ENCODE data around the gene KNSTRN. TPM values are rescaled to one million over a fixed set of nuclear protein-coding genes. Genes with fewer than 3 reads are reported as not detected.

Gene KNSTRN
- total RNA-seq, 1 experiment from 2014 or later, result 44.5 TPM

DNA sequence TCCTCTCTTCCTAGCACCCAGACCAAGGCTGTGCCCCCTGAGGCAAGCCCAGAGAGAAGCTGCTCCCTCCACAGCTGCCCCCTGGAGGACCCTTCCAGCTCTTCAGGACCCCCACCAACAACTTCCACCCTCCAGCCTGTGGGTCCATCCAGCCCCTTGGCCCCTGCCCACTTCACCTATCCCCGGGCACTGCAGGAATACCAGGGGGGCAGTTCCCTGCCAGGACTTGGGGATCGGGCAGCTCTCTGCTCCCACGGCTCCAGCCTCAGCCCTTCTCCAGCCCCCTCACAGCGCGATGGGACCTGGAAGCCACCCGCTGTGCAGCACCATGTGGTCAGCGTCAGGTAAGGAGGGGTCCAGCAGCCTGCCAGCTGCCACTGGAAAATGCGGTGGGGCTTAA is 18.9 kb upstream of the KNSTRN start:
- intact Hi-C loops (cut with micrococcal nuclease; ENCODE audit: unreplicated experiment), result no loop called here
- no peak overlapping the region for H3K27ac Mint-ChIP-seq (ENCODE audit: unreplicated experiment)
- no peak overlapping the region for H3K4me3 Mint-ChIP-seq (ENCODE audit: low read depth, unreplicated experiment)
- peaks cover 5% of the 10 kb centered on the region for H3K36me3 Mint-ChIP-seq (ENCODE audit: insufficient read depth, unreplicated experiment)
- TF ChIP-seq, protein P1, sequence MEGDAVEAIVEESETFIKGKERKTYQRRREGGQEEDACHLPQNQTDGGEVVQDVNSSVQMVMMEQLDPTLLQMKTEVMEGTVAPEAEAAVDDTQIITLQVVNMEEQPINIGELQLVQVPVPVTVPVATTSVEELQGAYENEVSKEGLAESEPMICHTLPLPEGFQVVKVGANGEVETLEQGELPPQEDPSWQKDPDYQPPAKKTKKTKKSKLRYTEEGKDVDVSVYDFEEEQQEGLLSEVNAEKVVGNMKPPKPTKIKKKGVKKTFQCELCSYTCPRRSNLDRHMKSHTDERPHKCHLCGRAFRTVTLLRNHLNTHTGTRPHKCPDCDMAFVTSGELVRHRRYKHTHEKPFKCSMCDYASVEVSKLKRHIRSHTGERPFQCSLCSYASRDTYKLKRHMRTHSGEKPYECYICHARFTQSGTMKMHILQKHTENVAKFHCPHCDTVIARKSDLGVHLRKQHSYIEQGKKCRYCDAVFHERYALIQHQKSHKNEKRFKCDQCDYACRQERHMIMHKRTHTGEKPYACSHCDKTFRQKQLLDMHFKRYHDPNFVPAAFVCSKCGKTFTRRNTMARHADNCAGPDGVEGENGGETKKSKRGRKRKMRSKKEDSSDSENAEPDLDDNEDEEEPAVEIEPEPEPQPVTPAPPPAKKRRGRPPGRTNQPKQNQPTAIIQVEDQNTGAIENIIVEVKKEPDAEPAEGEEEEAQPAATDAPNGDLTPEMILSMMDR (IDR thresholded peaks at IDR 0.05; ENCODE audit: unreplicated experiment), result no peak
- H3K4me1 Mint-ChIP-seq (ENCODE audit: low read depth, unreplicated experiment), result peaks cover 11% of the 10 kb centered on the region
- CTCF ChIA-PET, result no interaction called here
- no peak for DNase-seq
- no peaks in the 10 kb centered on the region for H3K27me3 Mint-ChIP-seq (ENCODE audit: unreplicated experiment)
- BruUV-seq (replicated peaks), result no TSS peak
- H3K9me3 Mint-ChIP-seq (ENCODE audit: low read depth, unreplicated experiment), result no peaks in the 10 kb centered on the region

DNA sequence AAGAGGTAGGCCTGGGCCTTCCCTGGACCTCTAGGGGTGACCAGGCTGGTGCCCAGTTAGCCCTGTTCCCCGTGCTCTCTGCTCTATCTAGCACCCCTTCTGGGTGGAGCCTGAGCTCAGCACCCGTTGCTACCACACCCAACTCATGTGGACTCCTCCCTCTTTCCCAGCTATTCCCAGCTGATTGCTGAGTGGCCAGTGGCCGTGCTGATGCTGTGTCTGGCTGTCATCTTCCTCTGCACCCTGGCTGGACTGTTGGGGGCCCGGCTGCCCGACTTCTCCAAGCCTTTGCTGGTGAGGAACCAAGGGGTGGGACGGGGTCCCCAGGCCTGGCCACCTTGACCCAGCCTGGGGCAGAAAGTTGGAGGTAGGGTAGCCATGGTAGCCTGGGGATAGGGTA is 18.3 kb upstream of the KNSTRN start:
- CTCF ChIA-PET, result no interaction called here
- Mint-ChIP-seq H3K27ac (ENCODE audit: unreplicated experiment) (no peak overlapping the region), H3K27me3 (ENCODE audit: unreplicated experiment) (no peaks in the 10 kb centered on the region), H3K4me1 (ENCODE audit: low read depth, unreplicated experiment) (peaks cover 11% of the 10 kb centered on the region), H3K4me3 (ENCODE audit: low read depth, unreplicated experiment) (no peak overlapping the region), H3K36me3 (ENCODE audit: insufficient read depth, unreplicated experiment) (peaks cover 5% of the 10 kb centered on the region), H3K9me3 (ENCODE audit: low read depth, unreplicated experiment) (no peaks in the 10 kb centered on the region)
- DNase-seq, result no peak
- TF ChIP-seq, protein P1 (IDR thresholded peaks at IDR 0.05; ENCODE audit: unreplicated experiment), result no peak
- intact Hi-C loops (cut with micrococcal nuclease; ENCODE audit: unreplicated experiment), result no loop called here
- BruUV-seq (replicated peaks), result no TSS peak

- intact Hi-C loops (cut with micrococcal nuclease; ENCODE audit: unreplicated experiment), result no loop called here
- Mint-ChIP-seq H3K36me3 (ENCODE audit: insufficient read depth, unreplicated experiment) (peaks cover 5% of the 10 kb centered on the region), H3K27me3 (ENCODE audit: unreplicated experiment) (no peaks in the 10 kb centered on the region), H3K27ac (ENCODE audit: unreplicated experiment) (no peak overlapping the region), H3K9me3 (ENCODE audit: low read depth, unreplicated experiment) (no peaks in the 10 kb centered on the region), H3K4me1 (ENCODE audit: low read depth, unreplicated experiment) (peaks cover 11% of the 10 kb centered on the region), H3K4me3 (ENCODE audit: low read depth, unreplicated experiment) (no peak overlapping the region)
- TF ChIP-seq, protein P1 (IDR thresholded peaks at IDR 0.05; ENCODE audit: unreplicated experiment), result no peak
- CTCF ChIA-PET, result no interaction called here
- DNase-seq, result no peak
- BruUV-seq (replicated peaks), result no TSS peak
Measured at GRCh38 chr15:40365016-40365415, 17.5 kb upstream of the KNSTRN start.

DNA sequence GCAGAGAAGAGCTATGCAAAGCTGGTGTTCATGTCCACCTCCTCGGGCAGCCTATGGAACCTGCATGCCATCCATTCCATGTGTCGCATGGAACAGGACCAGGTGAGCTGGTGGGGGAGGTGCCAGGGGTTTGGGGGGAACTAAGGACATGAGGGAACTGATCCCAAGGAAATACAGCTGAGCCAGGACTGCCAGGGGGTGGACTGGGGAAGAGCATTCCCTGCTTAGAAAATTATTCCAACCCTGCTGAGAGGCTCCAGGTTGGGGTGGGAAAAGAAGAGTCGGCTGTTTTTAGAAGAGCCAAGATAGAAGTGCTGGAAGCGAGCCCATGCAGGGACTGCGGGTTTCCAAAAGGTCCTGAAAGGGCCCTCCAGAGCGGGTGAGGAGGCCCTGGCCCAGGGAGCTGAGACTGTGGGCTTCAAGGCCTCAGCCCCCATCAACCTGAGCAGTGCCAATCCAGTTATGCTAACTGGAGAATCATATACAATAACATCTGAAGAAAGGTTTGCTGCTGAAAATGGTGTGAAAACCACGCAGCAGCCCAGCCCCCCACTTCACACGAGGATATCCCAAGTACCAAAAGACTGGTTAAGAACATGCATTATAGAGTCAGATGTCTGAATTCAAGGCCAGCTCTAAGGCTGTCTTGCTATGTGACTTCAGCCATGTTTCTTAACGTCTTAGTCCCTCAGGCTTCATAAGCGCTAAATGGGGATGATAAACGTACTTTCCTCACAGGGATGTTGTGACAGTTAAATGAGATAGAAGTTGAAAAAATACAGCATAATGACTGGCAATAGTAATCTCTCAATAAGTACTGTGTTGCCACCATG is 16.7 kb upstream of the KNSTRN start:
- CTCF ChIA-PET, result interaction anchor here (0.5 kb wide), 1 partner anchor 83 kb away, joined by 14 read pairs; the partner anchor contains the start of gene ANKRD63
- Mint-ChIP-seq H3K4me1 (ENCODE audit: low read depth, unreplicated experiment) (peaks cover 11% of the 10 kb centered on the region), H3K4me3 (ENCODE audit: low read depth, unreplicated experiment) (no peak overlapping the region), H3K36me3 (ENCODE audit: insufficient read depth, unreplicated experiment) (peaks cover 5% of the 10 kb centered on the region), H3K27ac (ENCODE audit: unreplicated experiment) (no peak overlapping the region), H3K27me3 (ENCODE audit: unreplicated experiment) (no peaks in the 10 kb centered on the region), H3K9me3 (ENCODE audit: low read depth, unreplicated experiment) (no peaks in the 10 kb centered on the region)
- TF ChIP-seq, protein P1 (IDR thresholded peaks at IDR 0.05; ENCODE audit: unreplicated experiment), result no peak
- no TSS peak for BruUV-seq (replicated peaks)
- intact Hi-C loops (cut with micrococcal nuclease; ENCODE audit: unreplicated experiment), result no loop called here
- DNase-seq, result no peak

Data from Calu3 (cell line).